HL-60/S4 treated with retinoic acid at 250 ng/mL for 4 days and 3 days (cell line): ENCODE results near the gene ATP8A2.
"Not testable (repeated sequence)": the region's sequence is repeated elsewhere in the genome, so short reads cannot be mapped to it uniquely, and the experiment has no call there.

Experiments used
- in situ Hi-C: fragments of 300-500 bp; cut with MboI; formaldehyde crosslinking; loops from 2 replicates; pipeline ENCODE4 v1.7.0; 2022; ENCODE audit warnings: low sequenced_read_pairs

The ATP8A2 gene

GRCh38 chr13:25371875-25372283 lies at the start of gene ATP8A2:
Gene ATP8A2, plus strand, starts transcription at chr13:25371974. Its CDS starts 239 bp downstream, at chr13:25372213.
- in situ Hi-C loops: no loop called here

- in situ Hi-C loops: no loop called here
Observed at GRCh38 chr13:25324100-25324499, 47.7 kb upstream of the ATP8A2 start.

- in situ Hi-C loops: no loop called here
Observed at GRCh38 chr13:25329706-25330105, 42.1 kb upstream of the ATP8A2 start.

- in situ Hi-C loops: no loop called here
Observed at GRCh38 chr13:25330541-25330940, 41.2 kb upstream of the ATP8A2 start.

- in situ Hi-C loops: no loop called here
Observed at GRCh38 chr13:25335856-25336255, 35.9 kb upstream of the ATP8A2 start.

- in situ Hi-C loops: no loop called here
Observed at GRCh38 chr13:25345576-25345975, 26.2 kb upstream of the ATP8A2 start.

- in situ Hi-C loops: no loop called here
Observed at GRCh38 chr13:25347151-25347550, 24.6 kb upstream of the ATP8A2 start.

GRCh38 chr13:25351404-25351803 lies 20.4 kb upstream of the ATP8A2 start:
- in situ Hi-C loops: no loop called here

- in situ Hi-C loops: no loop called here
Observed at GRCh38 chr13:25352230-25352629, 19.5 kb upstream of the ATP8A2 start.

GRCh38 chr13:25352806-25353205 lies 19.0 kb upstream of the ATP8A2 start:
- in situ Hi-C loops: no loop called here

- in situ Hi-C loops: no loop called here
Observed at GRCh38 chr13:25353344-25353743, 18.4 kb upstream of the ATP8A2 start.

GRCh38 chr13:25354377-25354776 lies 17.4 kb upstream of the ATP8A2 start:
- in situ Hi-C loops: no loop called here

- in situ Hi-C loops: not testable (repeated sequence)
Observed at GRCh38 chr13:25360443-25360842, 11.3 kb upstream of the ATP8A2 start.

- in situ Hi-C loops: no loop called here
Observed at GRCh38 chr13:25365720-25366235, 6.0 kb upstream of the ATP8A2 start.

- in situ Hi-C loops: no loop called here
Observed at GRCh38 chr13:25371158-25371874, 458 bp upstream of the ATP8A2 start.

- in situ Hi-C loops: no loop called here
Observed at GRCh38 chr13:25372284-25373081, 709 bp downstream of the ATP8A2 start.

- in situ Hi-C loops: no loop called here
Observed at GRCh38 chr13:25375727-25376358, 4.1 kb downstream of the ATP8A2 start.

- in situ Hi-C loops: no loop called here
Observed at GRCh38 chr13:25377244-25377962, 5.6 kb downstream of the ATP8A2 start.

GRCh38 chr13:25378528-25378927 lies 6.8 kb downstream of the ATP8A2 start:
- in situ Hi-C loops: no loop called here

GRCh38 chr13:25379011-25379410 lies 7.2 kb downstream of the ATP8A2 start:
- in situ Hi-C loops: no loop called here

- in situ Hi-C loops: no loop called here
Observed at GRCh38 chr13:25380082-25380481, 8.3 kb downstream of the ATP8A2 start.
